ENCODE measurements around the gene THAP2. TPM values are rescaled to one million over a fixed set of nuclear protein-coding genes. Genes with fewer than 3 reads are reported as not detected.
"Not testable (repeated sequence)": the region's sequence is repeated elsewhere in the genome, so short reads cannot be mapped to it uniquely, and the experiment has no call there.

Gene THAP2
- polyA plus RNA-seq, 3 donors = 13.0 to 16.4 (median 15.7) TPM

GRCh38 chr12:71694099-71694820 lies 30.2 kb downstream of the THAP2 start:
- no peak for DNase-seq

- no peak for DNase-seq
Observed at GRCh38 chr12:71695782-71696181, 31.7 kb downstream of the THAP2 start.

- not testable (repeated sequence) for DNase-seq
Observed at GRCh38 chr12:71702181-71702580, 38.1 kb downstream of the THAP2 start.

GRCh38 chr12:71702590-71702989 lies 38.5 kb downstream of the THAP2 start:
- no peak for DNase-seq

GRCh38 chr12:71703206-71703605 lies 39.1 kb downstream of the THAP2 start:
- DNase-seq = no peak

- peak; percentile 16 for DNase-seq
Observed at GRCh38 chr12:71704920-71705319, 40.8 kb downstream of the THAP2 start.

- DNase-seq = no peak
Observed at GRCh38 chr12:71708658-71709057, 44.6 kb downstream of the THAP2 start.

GRCh38 chr12:71710276-71711125 lies 46.4 kb downstream of the THAP2 start:
- no peak for DNase-seq

- no peak for DNase-seq
Observed at GRCh38 chr12:71718611-71719010, 54.5 kb downstream of the THAP2 start.

GRCh38 chr12:71719647-71720370 lies 55.7 kb downstream of the THAP2 start:
- no peak for DNase-seq

GRCh38 chr12:71721783-71722505 lies 57.8 kb downstream of the THAP2 start:
- DNase-seq = no peak

GRCh38 chr12:71725011-71725410 lies 60.9 kb downstream of the THAP2 start:
- no peak for DNase-seq

GRCh38 chr12:71726548-71726947 lies 62.4 kb downstream of the THAP2 start:
- DNase-seq = no peak

GRCh38 chr12:71727958-71728357 lies 63.9 kb downstream of the THAP2 start:
- no peak for DNase-seq

Other genes with a start within 250 kb of the THAP2 start
- gene LGR5, start 224.5 kb upstream of the THAP2 start, polyA plus RNA-seq (ENCODE audit: insufficient read length in 3 of 3) = 10 to 100 TPM; 17.2 to 23.0 (median 18.0) TPM
- gene ZFC3H1, start 453 bp upstream of the THAP2 start, polyA plus RNA-seq (ENCODE audit: insufficient read length in 3 of 3) = 10 to 100 TPM; 51.0 to 80.5 (median 73.7) TPM
- gene TMEM19, start 21.8 kb downstream of the THAP2 start, polyA plus RNA-seq (ENCODE audit: insufficient read length in 3 of 3) = 10 to 100 TPM; 33.4 to 40.0 (median 35.0) TPM
- gene RAB21, start 90.6 kb downstream of the THAP2 start, polyA plus RNA-seq (ENCODE audit: insufficient read length in 3 of 3) = 10 to 100 TPM; 51.5 to 62.2 (median 61.5) TPM
- gene TBC1D15, start 175.5 kb downstream of the THAP2 start, polyA plus RNA-seq (ENCODE audit: insufficient read length in 3 of 3) = 10 to 100 TPM; 43.1 to 54.1 (median 53.1) TPM

Data from renal pelvis (tissue), 4 donors.